Fibroblast of villous mesenchyme (primary cell): ENCODE results near the gene IDH3B. TPM values are rescaled to one million over a fixed set of nuclear protein-coding genes. Genes with fewer than 3 reads are reported as not detected.

Source experiments
- DNase-seq: peaks from one replicate; pipeline ENCODE4 v3.0.0-alpha.2; 2010; ENCODE audit warnings: low read depth
- H3K4me3 ChIP-seq: 2 replicates; pipeline ENCODE4 v1.5.1; 2011; ENCODE audit warnings: low read depth, mild to moderate bottlenecking, low read length
- CTCF ChIP-seq: IDR thresholded peaks from 2 replicates; pipeline ENCODE4 v1.5.1; 2012; ENCODE audit warnings: low read depth, mild to moderate bottlenecking, low read length; ENCODE audit not compliant: insufficient read depth
- total RNA-seq: library from RNA; depleted of rRNA; stranded (reverse); fragments of >200 nt; gene quantifications from 2 replicates; pipeline ENCODE4 v1.2.3, GENCODE V29; 2012

IDH3B gene
- total RNA-seq, 1 donor, result 63.0 TPM

GRCh38 chr20:2619337-2619736 is 44.7 kb downstream of the IDH3B start:
- TF ChIP-seq CTCF, result no peak
- DNase-seq, result no peak

GRCh38 chr20:2618815-2619214 is 45.2 kb downstream of the IDH3B start:
- no peak for TF ChIP-seq CTCF
- no peak overlapping the region for H3K4me3 ChIP-seq
- no peak for DNase-seq

More at GRCh38 chr20:2619337-2619736, 44.7 kb downstream of the IDH3B start:
- no peak overlapping the region for H3K4me3 ChIP-seq

GRCh38 chr20:2617099-2617714 is 46.8 kb downstream of the IDH3B start:
- TF ChIP-seq CTCF, result no peak
- no peak for DNase-seq
- no peak overlapping the region for H3K4me3 ChIP-seq

GRCh38 chr20:2616634-2617033 is 47.4 kb downstream of the IDH3B start:
- TF ChIP-seq CTCF, result no peak
- DNase-seq, result no peak
- no peak overlapping the region for H3K4me3 ChIP-seq

- H3K4me3 ChIP-seq, result no peak overlapping the region
- TF ChIP-seq CTCF, result no peak
- DNase-seq, result no peak
Measured at GRCh38 chr20:2612073-2612472, 51.9 kb downstream of the IDH3B start.

GRCh38 chr20:2610941-2611720 is 52.9 kb downstream of the IDH3B start:
- H3K4me3 ChIP-seq, result no peak overlapping the region
- no peak for TF ChIP-seq CTCF
- no peak for DNase-seq

GRCh38 chr20:2610326-2610725 is 53.7 kb downstream of the IDH3B start:
- no peak for TF ChIP-seq CTCF
- no peak for DNase-seq
- no peak overlapping the region for H3K4me3 ChIP-seq
